GM12865 (cell line): ENCODE measurements around the gene VAMP3.

Source experiments
- DNase-seq: peaks from one replicate; pipeline ENCODE4 v3.0.0; 2010; ENCODE audit warnings: low read depth
- H3K4me3 ChIP-seq: 2 replicates; pipeline ENCODE4 v1.5.1; 2011; ENCODE audit warnings: mild to moderate bottlenecking, low read depth, low read length, control low read depth
- CTCF ChIP-seq: IDR thresholded peaks from 2 replicates; pipeline ENCODE4 v1.5.1; 2011; ENCODE audit warnings: low read length, control low read depth, low read depth, inconsistent platforms; ENCODE audit not compliant: insufficient read depth; ENCODE audit errors: missing control alignments

VAMP3 gene

GRCh38 chr1:7732331-7732730 is 38.8 kb upstream of the VAMP3 start:
- TF ChIP-seq CTCF: no peak
- DNase-seq: no peak
- H3K4me3 ChIP-seq: no peak overlapping the region

- no peak for TF ChIP-seq CTCF
- no peak for DNase-seq
- H3K4me3 ChIP-seq: no peak overlapping the region
Observed at GRCh38 chr1:7733276-7733675, 37.8 kb upstream of the VAMP3 start.

- TF ChIP-seq CTCF: no peak
- no peak overlapping the region for H3K4me3 ChIP-seq
- no peak for DNase-seq
Observed at GRCh38 chr1:7738044-7738443, 33.1 kb upstream of the VAMP3 start.

GRCh38 chr1:7743346-7743745 is 27.8 kb upstream of the VAMP3 start:
- H3K4me3 ChIP-seq: no peak overlapping the region
- no peak for TF ChIP-seq CTCF
- no peak for DNase-seq

GRCh38 chr1:7744882-7745281 is 26.2 kb upstream of the VAMP3 start:
- DNase-seq: no peak
- H3K4me3 ChIP-seq: no peak overlapping the region
- no peak for TF ChIP-seq CTCF

- no peak for TF ChIP-seq CTCF
- no peak overlapping the region for H3K4me3 ChIP-seq
- no peak for DNase-seq
Observed at GRCh38 chr1:7745783-7746182, 25.3 kb upstream of the VAMP3 start.

- TF ChIP-seq CTCF: no peak
- DNase-seq: no peak
- no peak overlapping the region for H3K4me3 ChIP-seq
Observed at GRCh38 chr1:7747605-7748004, 23.5 kb upstream of the VAMP3 start.
